GM12878 (cell line): Measurements from ENCODE around the gene AKAP13. TPM values are rescaled to one million over a fixed set of nuclear protein-coding genes. Genes with fewer than 3 reads are reported as not detected.

Experiments used
- ATAC-seq: fragments of 200-7000 bp; cut with Tn5 transposase; 3 replicates; pipeline ENCODE4 v1.9.1; 2020; ENCODE audit warnings: mild to moderate bottlenecking, moderate library complexity
- BruUV-seq: library from RNA; stranded (reverse); fragments of 400-500 nt; replicated peaks from 2 replicates; lab custom pipeline; 2021; lab: Mats Ljungman, UMichigan
- CTCF ChIA-PET: fragments of 300-600 bp; sonication (Branson Sonifier 250); formaldehyde crosslinking; extraction: SDS; loops from one replicate; lab custom pipeline; 2021; ENCODE audit warnings: inconsistent platforms; lab: Yijun Ruan, JAX
- POLR2A ChIA-PET: fragments of 350-600 bp; formaldehyde crosslinking; extraction: SDS; loops from one replicate; lab custom pipeline; 2021; ENCODE audit warnings: inconsistent platforms; lab: Charles Lee
- RAD21 ChIA-PET: fragments of 300-600 bp; sonication (Branson Sonifier 250); formaldehyde crosslinking; loops from one replicate; lab custom pipeline; 2023; ENCODE audit warnings: antibody characterized with exemption; ENCODE audit not compliant: unreplicated experiment; lab: Charles Lee
- SMC1A ChIA-PET: fragments of 300-600 bp; sonication (Branson Sonifier 250); formaldehyde crosslinking; loops from one replicate; lab custom pipeline; 2023; ENCODE audit not compliant: unreplicated experiment, uncharacterized antibody; lab: Charles Lee
- DNase-seq: peaks from one replicate; pipeline ENCODE4 v3.0.0-alpha.2; 2011; ENCODE audit warnings: low read depth, low spot score
- FAIRE-seq: peaks from 3 replicates; lab custom pipeline; 2011; peaks lifted over from hg19 to GRCh38; lab: Jason Lieb, UNC
- H2AFZ ChIP-seq: 2 replicates; pipeline ENCODE4 v1.6.0; 2011; ENCODE audit warnings: low read depth, low read length, control low read depth; ENCODE audit not compliant: control insufficient read depth
- H3K27ac ChIP-seq: 2 replicates; pipeline ENCODE4 v1.5.1; 2011; ENCODE audit warnings: control low read depth; ENCODE audit not compliant: control insufficient read depth, insufficient read depth
- H3K27me3 ChIP-seq, 2 experiments: replicated peaks in 1 of 2; 2 replicates each; pipeline versions ENCODE4 v1.6.0 to v1.6.1; 2011; ENCODE audit warnings: low read length in 1 of 2; ENCODE audit not compliant: control insufficient read depth in 2 of 2, insufficient read depth in 2 of 2
- H3K36me3 ChIP-seq, 2 experiments: 2 replicates each; pipeline ENCODE4 v1.5.1; 2011; ENCODE audit warnings: low read length in 1 of 2; ENCODE audit not compliant: control insufficient read depth in 2 of 2, insufficient read depth in 2 of 2
- H3K4me1 ChIP-seq: 2 replicates; pipeline ENCODE4 v1.6.1; 2011; ENCODE audit warnings: mild to moderate bottlenecking, low read length, moderate library complexity, mixed read lengths; ENCODE audit not compliant: control insufficient read depth, insufficient read depth
- H3K4me2 ChIP-seq: 2 replicates; pipeline ENCODE4 v1.6.0; 2011; ENCODE audit warnings: control low read depth; ENCODE audit not compliant: control insufficient read depth, insufficient read depth
- H3K4me3 ChIP-seq: fragments of 200-600 bp; sonication (generic); 2 replicates; pipeline ENCODE4 v1.5.1; 2016
- H3K79me2 ChIP-seq: 2 replicates; pipeline ENCODE4 v1.6.0; 2011; ENCODE audit warnings: low read length; ENCODE audit not compliant: control insufficient read depth, insufficient read depth
- H3K9ac ChIP-seq: 2 replicates; pipeline ENCODE4 v1.8.0; 2011; ENCODE audit warnings: low read length, control low read depth, mixed read lengths; ENCODE audit not compliant: control insufficient read depth, insufficient read depth
- H3K9me3 ChIP-seq: replicated peaks from 3 replicates; pipeline ENCODE4 v1.5.1; 2011; ENCODE audit warnings: mild to moderate bottlenecking, low read length; ENCODE audit not compliant: control insufficient read depth, insufficient read depth
- H4K20me1 ChIP-seq: 2 replicates; pipeline ENCODE4 v1.6.0; 2011; ENCODE audit not compliant: control insufficient read depth, insufficient read depth
- E2F4 ChIP-seq: IDR thresholded peaks from 2 replicates; pipeline ENCODE4 v1.6.1; 2012; ENCODE audit warnings: low read depth, low read length, improper control_type of control experiment
- EGR1 ChIP-seq, 2 experiments: IDR thresholded peaks; 1 replicate in 1 of 2; 2 replicates in 1 of 2; pipeline ENCODE4 v1.6.1; 2011 to 2012; ENCODE audit warnings: low read depth in 2 of 2, low read length in 2 of 2, borderline replicate concordance in 1 of 2, mild to moderate bottlenecking in 1 of 2, moderate library complexity in 1 of 2
- MEF2A ChIP-seq: IDR thresholded peaks from 2 replicates; pipeline ENCODE4 v1.6.1; 2011; ENCODE audit warnings: low read depth, mild to moderate bottlenecking, low read length, moderate library complexity; ENCODE audit not compliant: insufficient read depth
- NR2F1 ChIP-seq: fragments of 450-650 bp; conservative IDR thresholded peaks from 2 replicates; pipeline ENCODE4 v1.6.1; 2017; ENCODE audit warnings: mild to moderate bottlenecking
- PAX5 ChIP-seq: IDR thresholded peaks from 2 replicates; pipeline ENCODE4 v1.6.1; 2011; ENCODE audit warnings: low read depth, low read length, borderline replicate concordance
- WGBS: methylation state at CpG from one replicate; pipeline ENCODE4 v1.1.6; 2016; ENCODE audit warnings: low lambda C conversion rate; ENCODE audit not compliant: insufficient replicate concordance, insufficient coverage; ENCODE audit errors: missing lambda C conversion rate; 5-methylcytosine and 5-hydroxymethylcytosine counted together
- in situ Hi-C: fragments of 300-500 bp; cut with MboI; formaldehyde crosslinking; loops from 9 replicates; pipeline ENCODE4 v1.14.3; 2018; ENCODE audit warnings: mixed read lengths
- intact Hi-C: fragments of 100-400 bp; cut with micrococcal nuclease; formaldehyde crosslinking; loops from one replicate; pipeline ENCODE4 v1.14.2; 2022; ENCODE audit not compliant: unreplicated experiment
- polyA plus RNA-seq, 11 experiments: library from polyadenylated mRNA; depleted of rRNA in 4 of 11; unstranded in 6 of 11; stranded (reverse) in 5 of 11; fragments of >200 nt; fragmentation: Nextera tagmentation in 4 of 11; fragmentation: Illumina TruSeq in 1 of 11; extraction: Ambion mirVana in 4 of 11; extraction: Trizol in 1 of 11; gene quantifications; 1 replicate in 1 of 11; 2 replicates in 10 of 11; pipeline versions ENCODE4 v1.2.1 to v1.2.3, GENCODE V29; 2011 to 2016; ENCODE audit warnings: inconsistent platforms in 2 of 11, missing spikeins in 2 of 11, low read depth in 1 of 11
- total RNA-seq, 4 experiments: library from RNA; depleted of rRNA in 3 of 4; stranded (reverse); fragments of >200 nt in 3 of 4; fragmentation: Illumina TruSeq in 1 of 4; extraction: Trizol in 1 of 4; gene quantifications; 2 replicates each; pipeline versions ENCODE4 v1.2.1 to v1.2.3, GENCODE V29; 2013 to 2021

AKAP13 gene
- total and polyA plus RNA-seq, 10 of the 15 experiments (the other 5 are each of a cell fraction or from before 2014, with no cell fraction given) = 14.4 to 74.9 (median 55.1) TPM

- ChIA-PET RAD21 (interaction anchor here (0.6 to 7.6 kb wide), 23 partner anchors 14 to 399 kb away, joined by 3 to 202 read pairs (median 10); partner anchors contain the start of gene AKAP13), CTCF (interaction anchor here (0.7 to 7.7 kb wide), 28 partner anchors 11 to 508 kb away, joined by 3 to 119 read pairs (median 6); partner anchors contain the start of gene AKAP13), SMC1A (interaction anchor here (0.9 to 9.2 kb wide), 22 partner anchors 16 to 179 kb away, joined by 3 to 177 read pairs (median 8); partner anchors contain the start of gene AKAP13), POLR2A (interaction anchor here (0.5 to 3.0 kb wide), 5 partner anchors 23 to 251 kb away, joined by 3 to 24 read pairs (median 4); partner anchors contain the start of gene AKAP13)
- H3K79me2 ChIP-seq = no peaks in the 10 kb centered on the region
- intact Hi-C loops (loop anchor here (1.0 to 5.0 kb wide), 5 partner anchors 35 to 174 kb away; no protein-coding TSS in a partner anchor), in situ Hi-C loops (loop anchor here (5.0 kb wide), 1 partner anchor 81 kb away; no protein-coding TSS in a partner anchor)
- no peaks in the 10 kb centered on the region for H3K36me3 ChIP-seq
- BruUV-seq = no TSS peak
- H3K9ac ChIP-seq = peak overlapping the region; percentile 73
- FAIRE-seq (no peak), DNase-seq (no peak), ATAC-seq (peak; percentile 8)
- H3K9me3 ChIP-seq = no peaks in the 10 kb centered on the region; the same call in 2 of the 3 replicates
- H3K4me1 ChIP-seq = peaks cover 40% of the 10 kb centered on the region
- TF ChIP-seq MEF2A (0 out of 2 replicates have a peak, but pooled peaks have one; percentile 22), E2F4 (no peak), NR2F1 (0 out of 2 replicates have a peak, but pooled peaks have one; percentile 13), PAX5 (peak; percentile 56; the same call in 1 of the 2 replicates), EGR1 (IDR thresholded peaks at IDR 0.05; ENCODE audit: borderline replicate concordance in 1 of 2, low read depth in 2 of 2, low read length in 2 of 2) (peak in 1 of 2 experiments; percentile 61; a peak in 1 of 3 replicates)
- H3K4me3 ChIP-seq = peak overlapping the region; percentile 36; the same call in 1 of the 2 replicates
- H2AFZ ChIP-seq = peak overlapping the region; percentile 82
- 51% methylated on average over 8 of the region's 8 CpGs for WGBS
- H3K27ac ChIP-seq = peak overlapping the region; percentile 84
- no peaks in the 10 kb centered on the region for H4K20me1 ChIP-seq
- peak overlapping the region; percentile 92 for H3K4me2 ChIP-seq
- no peaks in the 10 kb centered on the region for H3K27me3 ChIP-seq
Measured at GRCh38 chr15:85331655-85332285, 48.6 kb upstream of the AKAP13 start.
